CD4-positive, CD25-positive, alpha-beta regulatory T cell (primary cell): Measurements from ENCODE around the gene PLPP7. TPM values are rescaled to one million over a fixed set of nuclear protein-coding genes. Genes with fewer than 3 reads are reported as not detected.
A peak's percentile ranks its signal among the peaks of the same experiment; 100 is the strongest.
"Not testable (repeated sequence)": the region's sequence is repeated elsewhere in the genome, so short reads cannot be mapped to it uniquely, and the experiment has no call there.

Source experiments
- ATAC-seq, 2 donors: fragments of 150-1000 bp; cut with Tn5 transposase; one replicate each; pipeline ENCODE4 v1.10.0; 2021; ENCODE audit warnings: low read depth in 2 of 2, moderate number of reproducible peaks in 2 of 2, moderate library complexity in 1 of 2
- DNase-seq, 3 donors: peaks; one replicate each; pipeline versions ENCODE4 v3.0.0 to v3.0.0-alpha.2; 2012 to 2022; ENCODE audit warnings: mixed read lengths in 1 of 3
- H3K27ac ChIP-seq: one replicate; pipeline ENCODE4 v1.7.0; 2013; ENCODE audit warnings: mild to moderate bottlenecking, low read length; ENCODE audit not compliant: insufficient read depth, poor library complexity, severe bottlenecking
- H3K27me3 ChIP-seq: one replicate; pipeline ENCODE4 v1.7.0; 2013; ENCODE audit warnings: low read length; ENCODE audit not compliant: control insufficient read depth, insufficient read depth
- H3K36me3 ChIP-seq: one replicate; pipeline ENCODE4 v1.7.0; 2013; ENCODE audit warnings: mild to moderate bottlenecking, low read length, moderate library complexity; ENCODE audit not compliant: control insufficient read depth, insufficient read depth
- H3K4me1 ChIP-seq: 2 replicates; pipeline ENCODE4 v1.7.0; 2013; ENCODE audit warnings: mild to moderate bottlenecking, low read length; ENCODE audit not compliant: insufficient read depth, control insufficient read depth, poor library complexity, severe bottlenecking
- H3K4me3 ChIP-seq: one replicate; pipeline ENCODE4 v1.7.0; 2013; ENCODE audit warnings: low read depth, mild to moderate bottlenecking, low read length, moderate library complexity
- H3K9me3 ChIP-seq, 2 experiments: 1 replicate in 1 of 2; 2 replicates in 1 of 2; pipeline ENCODE4 v1.7.0; 2013; ENCODE audit warnings: low read length in 2 of 2, mild to moderate bottlenecking in 1 of 2, moderate library complexity in 1 of 2; ENCODE audit not compliant: control insufficient read depth in 2 of 2
- H3K27ac Mint-ChIP-seq, 3 donors: one replicate each; pipeline ENCODE4 v1.8.0; 2020 to 2022; ENCODE audit warnings: mild to moderate bottlenecking in 3 of 3, mixed read lengths in 3 of 3, moderate library complexity in 2 of 3
- H3K27me3 Mint-ChIP-seq: one replicate; pipeline ENCODE4 v1.8.0; 2022; ENCODE audit warnings: mild to moderate bottlenecking, mixed read lengths
- H3K36me3 Mint-ChIP-seq: one replicate; pipeline ENCODE4 v1.8.0; 2020; ENCODE audit warnings: mixed read lengths
- H3K4me1 Mint-ChIP-seq, 4 donors: one replicate each; pipeline ENCODE4 v1.8.0; 2020 to 2022; ENCODE audit warnings: mixed read lengths in 4 of 4, mild to moderate bottlenecking in 1 of 4
- H3K4me3 Mint-ChIP-seq, 4 donors: one replicate each; pipeline ENCODE4 v1.8.0; 2020 to 2022; ENCODE audit warnings: mild to moderate bottlenecking in 4 of 4, mixed read lengths in 4 of 4, moderate library complexity in 3 of 4
- H3K9me3 Mint-ChIP-seq, 7 donors: one replicate each; pipeline ENCODE4 v1.8.0; 2020 to 2022; ENCODE audit warnings: mixed read lengths in 7 of 7, mild to moderate bottlenecking in 3 of 7, moderate library complexity in 2 of 7
- polyA plus RNA-seq, 4 donors: library from polyadenylated mRNA; unstranded; fragments of 300-500 nt; fragmentation: Illumina TruSeq; gene quantifications; one replicate each; pipeline ENCODE4 v1.2.3, GENCODE V29; 2021
- total RNA-seq: library from RNA; stranded (reverse); gene quantifications from one replicate; pipeline ENCODE4 v1.2.3, GENCODE V29; 2022

The PLPP7 gene
- total and polyA plus RNA-seq, 5 donors from 2014 or later, result not detected

GRCh38 chr9:131260751-131261452 lies 28.6 kb upstream of the PLPP7 start:
- peaks cover 0 to 2% (median 0%) of the 10 kb centered on the region in 7 donors for H3K9me3 Mint-ChIP-seq

GRCh38 chr9:131262327-131263032 lies 27.0 kb upstream of the PLPP7 start:
- Mint-ChIP-seq H3K4me3 (peak overlapping the region; percentile 64 to 97 (median 86)), H3K27me3 (no peaks in the 10 kb centered on the region), H3K9me3 (no peaks in the 10 kb centered on the region), H3K27ac (peak overlapping the region; percentile 89 to 98 (median 96)), H3K4me1 (peaks cover 10 to 85% (median 46%) of the 10 kb centered on the region in 4 donors), H3K36me3 (peaks cover 29% of the 10 kb centered on the region)
- H3K4me1 ChIP-seq, result peaks cover 90% of the 10 kb centered on the region
- H3K27me3 ChIP-seq, result no peaks in the 10 kb centered on the region
- DNase-seq (no peak), ATAC-seq (no peak)
- H3K27ac ChIP-seq, result peak overlapping the region; percentile 55
- no peak overlapping the region for H3K4me3 ChIP-seq
- no peaks in the 10 kb centered on the region for H3K9me3 ChIP-seq
- peaks cover 50% of the 10 kb centered on the region for H3K36me3 ChIP-seq

More at GRCh38 chr9:131260751-131261452, 28.6 kb upstream of the PLPP7 start:
- Mint-ChIP-seq H3K27me3 (no peaks in the 10 kb centered on the region), H3K27ac (peak overlapping the region; percentile 51 to 91 (median 52)), H3K4me3 (peak overlapping the region in 3 of 4 donors; percentile 24 to 70 (median 32)), H3K4me1 (peaks cover 11 to 84% (median 40%) of the 10 kb centered on the region in 4 donors), H3K36me3 (peaks cover 25% of the 10 kb centered on the region)
- Histone ChIP-seq H3K9me3 (no peaks in the 10 kb centered on the region), H3K4me1 (peaks cover 90% of the 10 kb centered on the region), H3K27ac (peak overlapping the region; percentile 50), H3K27me3 (no peaks in the 10 kb centered on the region), H3K4me3 (no peak overlapping the region), H3K36me3 (peaks cover 50% of the 10 kb centered on the region)
- ATAC-seq, result no peak
- DNase-seq, result no peak

GRCh38 chr9:131263033-131263343 lies 26.5 kb upstream of the PLPP7 start:
- not testable (repeated sequence) for H3K9me3 ChIP-seq, H3K4me3 ChIP-seq, H3K27me3 Mint-ChIP-seq, DNase-seq, H3K27me3 ChIP-seq, ATAC-seq, H3K9me3 Mint-ChIP-seq
- Mint-ChIP-seq H3K27ac (peak overlapping the region; percentile 89 to 98 (median 96)), H3K4me3 (peak overlapping the region; percentile 64 to 97 (median 86)), H3K36me3 (peaks cover 29% of the 10 kb centered on the region), H3K4me1 (peaks cover 10 to 83% (median 43%) of the 10 kb centered on the region in 4 donors)
- peaks cover 50% of the 10 kb centered on the region for H3K36me3 ChIP-seq
- H3K27ac ChIP-seq, result peak overlapping the region; percentile 55
- peaks cover 89% of the 10 kb centered on the region for H3K4me1 ChIP-seq

- Mint-ChIP-seq H3K4me1 (peaks cover 10 to 86% (median 42%) of the 10 kb centered on the region in 4 donors), H3K27me3 (peaks cover 3% of the 10 kb centered on the region), H3K9me3 (no peaks in the 10 kb centered on the region), H3K27ac (peak overlapping the region; percentile 94 to 99 (median 98)), H3K36me3 (peaks cover 29% of the 10 kb centered on the region), H3K4me3 (peak overlapping the region; percentile 86 to 99 (median 93))
- DNase-seq, result no peak
- ATAC-seq, result no peak
- Histone ChIP-seq H3K27ac (peak overlapping the region; percentile 90), H3K36me3 (peaks cover 47% of the 10 kb centered on the region), H3K9me3 (no peaks in the 10 kb centered on the region), H3K4me1 (peaks cover 88% of the 10 kb centered on the region), H3K27me3 (no peaks in the 10 kb centered on the region), H3K4me3 (no peak overlapping the region)
These were observed 25.8 kb upstream of the PLPP7 start for GRCh38 chr9:131263701-131264100.

GRCh38 chr9:131264231-131264630 lies 25.3 kb upstream of the PLPP7 start:
- Mint-ChIP-seq H3K27me3 (peaks cover 8% of the 10 kb centered on the region), H3K36me3 (peaks cover 29% of the 10 kb centered on the region), H3K27ac (peak overlapping the region; percentile 94 to 99 (median 98)), H3K4me3 (peak overlapping the region; percentile 86 to 99 (median 93)), H3K4me1 (peaks cover 10 to 86% (median 46%) of the 10 kb centered on the region in 4 donors), H3K9me3 (no peaks in the 10 kb centered on the region)
- DNase-seq, result peak in 2 of 3 donors; percentile 33 to 34
- no peaks in the 10 kb centered on the region for H3K9me3 ChIP-seq
- H3K4me1 ChIP-seq, result peaks cover 86% of the 10 kb centered on the region
- no peak overlapping the region for H3K4me3 ChIP-seq
- H3K36me3 ChIP-seq, result peaks cover 41% of the 10 kb centered on the region
- H3K27ac ChIP-seq, result peak overlapping the region; percentile 90
- H3K27me3 ChIP-seq, result no peaks in the 10 kb centered on the region
- no peak for ATAC-seq

DNA sequence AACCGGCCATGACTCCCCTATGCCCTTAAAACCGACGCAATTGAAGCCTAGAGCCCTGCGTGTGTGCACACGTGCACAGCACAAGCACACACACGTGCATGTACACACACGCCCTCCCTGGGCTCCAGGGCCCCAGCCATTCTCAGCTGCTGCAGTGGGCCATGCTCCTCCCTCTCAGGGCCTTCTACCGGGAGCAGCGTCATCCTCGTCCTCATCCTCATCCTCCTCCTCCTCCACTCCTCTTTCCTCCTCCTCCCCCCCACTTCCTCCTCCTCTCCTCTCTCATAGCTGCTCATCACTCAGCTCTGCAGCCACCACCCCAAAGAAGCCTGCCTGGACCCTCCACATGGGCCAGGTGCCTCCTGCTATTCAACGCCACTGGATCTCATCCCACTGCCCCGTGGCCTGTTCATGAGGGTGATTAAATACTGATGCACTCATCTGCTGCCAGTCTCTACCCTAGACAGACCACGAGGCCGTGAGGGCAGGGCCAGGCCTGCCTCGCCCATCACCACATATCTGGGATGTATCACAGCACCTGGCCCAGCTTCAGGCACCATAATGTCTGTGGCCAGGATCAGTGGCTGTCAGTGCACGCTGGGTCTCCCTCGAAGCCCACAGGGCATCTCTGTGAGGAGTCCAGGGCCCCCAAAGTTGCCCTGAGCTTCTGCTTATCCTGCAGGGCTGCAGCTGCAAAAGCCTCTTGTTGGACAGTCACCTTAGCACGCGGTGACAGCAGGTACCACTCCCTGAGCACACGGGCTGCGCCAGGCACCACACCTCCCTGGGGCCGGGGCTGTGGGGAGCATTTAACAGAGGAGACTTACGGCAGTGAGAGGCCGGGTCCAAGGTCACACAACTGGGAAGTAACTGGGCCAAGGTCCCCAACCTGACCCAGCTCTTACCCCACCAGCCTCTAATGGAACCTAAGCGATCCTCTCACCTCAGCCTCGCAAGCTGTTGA lies 23.0 kb upstream of the PLPP7 start:
- Histone ChIP-seq H3K36me3 (peaks cover 19% of the 10 kb centered on the region), H3K4me1 (peaks cover 93% of the 10 kb centered on the region), H3K9me3 (no peaks in the 10 kb centered on the region), H3K27me3 (no peaks in the 10 kb centered on the region), H3K27ac (peak overlapping the region; percentile 90), H3K4me3 (peak overlapping the region; percentile 75)
- peak; percentile 32 to 72 (median 44) for DNase-seq
- peak; percentile 27 to 30 for ATAC-seq
- peaks cover 16 to 91% (median 60%) of the 10 kb centered on the region in 4 donors for H3K4me1 Mint-ChIP-seq
- peaks cover 24% of the 10 kb centered on the region for H3K36me3 Mint-ChIP-seq
- peak overlapping the region; percentile 89 to 100 (median 98) for H3K4me3 Mint-ChIP-seq
- no peaks in the 10 kb centered on the region for H3K9me3 Mint-ChIP-seq
- peaks cover 9% of the 10 kb centered on the region for H3K27me3 Mint-ChIP-seq
- peak overlapping the region; percentile 98 to 100 (median 99) for H3K27ac Mint-ChIP-seq
